Right lobe of liver (tissue), 4 donors: ENCODE results near the gene HM13.

ENCODE experiments used
- CTCF ChIP-seq, 4 donors: fragments of 200-600 bp in 3 of 4; fragments of 450-650 bp in 1 of 4; IDR thresholded peaks; one replicate each; pipeline versions ENCODE4 v1.5.1 to v1.8.0; 2016 to 2022; ENCODE audit warnings: antibody characterized with exemption in 4 of 4, mild to moderate bottlenecking in 2 of 4
- POLR2A ChIP-seq: fragments of 450-650 bp; IDR thresholded peaks from one replicate; pipeline ENCODE4 v1.6.1; 2017; ENCODE audit warnings: antibody characterized with exemption, mild to moderate bottlenecking
- donor health status: DM: no; HTN: no; CAD: no.
- donor health status: DM: no; HTN: no; CAD: no.
- donor health status: DM: no; HTN: yes; CAD: no.

DNA sequence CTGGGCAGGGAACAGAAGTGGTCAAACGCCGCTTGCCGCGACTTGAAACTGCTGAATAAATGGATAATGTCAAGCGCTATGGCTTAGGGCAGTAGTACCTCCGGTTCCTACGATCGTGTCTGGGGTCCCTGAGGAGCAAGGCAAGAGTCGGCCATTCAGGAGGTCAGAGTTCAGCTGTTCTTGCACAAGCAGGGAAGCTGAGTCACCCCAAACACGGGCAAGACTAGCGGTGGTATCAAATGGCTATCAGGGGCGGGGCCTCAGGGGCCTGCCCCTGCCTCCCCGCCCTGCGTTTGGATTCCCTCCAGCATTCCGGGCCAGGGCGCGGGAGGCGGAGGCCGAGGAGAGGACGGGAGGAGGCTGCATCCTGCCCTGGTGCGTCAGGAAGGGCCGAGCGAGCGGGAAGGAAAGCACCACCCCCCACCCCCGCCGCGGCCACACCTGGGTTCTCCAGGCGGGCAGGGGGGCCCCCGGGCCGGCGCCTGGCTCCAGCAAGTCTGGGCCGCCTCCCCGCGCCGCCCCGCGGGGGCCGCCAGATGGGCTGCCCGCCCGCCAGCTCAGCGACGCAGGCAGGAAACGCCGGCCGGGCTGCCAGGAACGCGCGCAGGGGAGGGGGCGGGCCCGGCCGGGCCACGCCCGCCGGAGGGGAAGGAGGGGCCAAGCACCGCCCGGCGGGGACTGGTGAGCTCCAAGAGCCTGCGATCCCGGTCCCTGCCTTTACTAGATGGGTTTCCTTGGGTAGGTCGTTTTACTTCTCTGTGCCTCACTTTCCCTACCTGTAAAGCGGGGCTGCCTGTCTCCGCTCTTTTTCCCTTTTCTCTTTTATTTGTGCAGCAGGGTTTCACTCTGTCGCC, 58.7 kb downstream of the HM13 start:
- TF ChIP-seq CTCF (IDR thresholded peaks at IDR 0.05) (no peak), POLR2A (peak; percentile 96)
